HG03354 (cell line): ENCODE data around the gene MESD.

ENCODE experiments used
- ATAC-seq: cut with Tn5 transposase; IDR thresholded peaks from one replicate; pipeline ENCODE4 v1.9.1; 2021; ENCODE audit warnings: mild to moderate bottlenecking; ENCODE audit not compliant: unreplicated experiment, poor library complexity, severe bottlenecking

MESD gene

GRCh38 chr15:80996247-80996646 is 6.6 kb upstream of the MESD start:
- no peak for ATAC-seq

GRCh38 chr15:80992441-80992840 is 2.8 kb upstream of the MESD start:
- ATAC-seq: no peak

GRCh38 chr15:80992006-80992405 is 2.4 kb upstream of the MESD start:
- ATAC-seq: no peak

GRCh38 chr15:80991421-80991820 is 1.8 kb upstream of the MESD start:
- no peak for ATAC-seq

- no peak for ATAC-seq
These were observed 1.3 kb upstream of the MESD start for GRCh38 chr15:80990955-80991354.

- peak; percentile 10 for ATAC-seq
These were observed 520 bp downstream of the MESD start for GRCh38 chr15:80989081-80989517.

GRCh38 chr15:80988148-80988796 is 1.3 kb downstream of the MESD start:
- ATAC-seq: no peak

GRCh38 chr15:80986487-80986886 is 3.1 kb downstream of the MESD start:
- ATAC-seq: no peak

GRCh38 chr15:80985981-80986380 is 3.6 kb downstream of the MESD start:
- no peak for ATAC-seq

GRCh38 chr15:80984856-80985255 is 4.8 kb downstream of the MESD start:
- no peak for ATAC-seq

GRCh38 chr15:80982839-80983238 is 6.8 kb downstream of the MESD start:
- ATAC-seq: no peak

GRCh38 chr15:80982205-80982604 is 7.4 kb downstream of the MESD start:
- ATAC-seq: no peak

- ATAC-seq: no peak
These were observed 9.9 kb downstream of the MESD start for GRCh38 chr15:80979538-80980200.

GRCh38 chr15:80978685-80979329 is 10.8 kb downstream of the MESD start:
- ATAC-seq: no peak

GRCh38 chr15:80977627-80978036 is 12.0 kb downstream of the MESD start:
- no peak for ATAC-seq

- ATAC-seq: no peak
These were observed 12.8 kb downstream of the MESD start for GRCh38 chr15:80976851-80977250.

GRCh38 chr15:80974914-80975313 is 14.7 kb downstream of the MESD start:
- no peak for ATAC-seq

- no peak for ATAC-seq
These were observed 17.3 kb downstream of the MESD start for GRCh38 chr15:80972276-80972675.

- ATAC-seq: no peak
These were observed 18.5 kb downstream of the MESD start for GRCh38 chr15:80971143-80971542.

- ATAC-seq: no peak
These were observed 19.0 kb downstream of the MESD start for GRCh38 chr15:80970658-80971057.

GRCh38 chr15:80970018-80970657 is 19.5 kb downstream of the MESD start:
- ATAC-seq: peak; percentile 62
